AG09309 (cell line): Measurements from ENCODE around the gene CDK11B.

ENCODE experiments used
- DNase-seq: peaks from one replicate; pipeline ENCODE4 v3.0.0-alpha.2; 2010; ENCODE audit warnings: low read depth
- H3K4me3 ChIP-seq: 2 replicates; pipeline ENCODE4 v1.5.1; 2011; ENCODE audit warnings: mild to moderate bottlenecking, low read depth, low read length, moderate library complexity; ENCODE audit not compliant: control insufficient read depth
- CTCF ChIP-seq: IDR thresholded peaks from 2 replicates; pipeline ENCODE4 v1.5.1; 2011; ENCODE audit warnings: mild to moderate bottlenecking, low read depth, low read length, inconsistent platforms; ENCODE audit not compliant: insufficient read depth, control insufficient read depth; ENCODE audit errors: missing control alignments

The CDK11B gene

DNA sequence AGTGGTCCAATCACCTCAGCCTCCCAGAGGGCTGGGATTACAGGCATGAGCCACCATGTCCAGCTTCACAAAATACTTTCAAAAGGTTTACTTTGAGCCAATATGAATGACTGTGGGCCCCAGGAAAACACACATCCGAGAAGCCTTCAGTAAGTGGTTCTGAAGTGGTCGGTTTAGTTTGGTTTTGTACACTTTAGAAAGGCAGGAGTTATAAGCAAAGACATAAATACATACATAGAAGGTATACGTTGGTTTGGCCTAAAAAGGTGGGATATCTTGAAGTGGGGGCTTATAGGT, 46.8 kb downstream of the CDK11B start:
- no peak overlapping the region for H3K4me3 ChIP-seq
- no peak for TF ChIP-seq CTCF
- DNase-seq, result no peak

GRCh38 chr1:1610796-1611195, 48.0 kb downstream of the CDK11B start:
- no peak for TF ChIP-seq CTCF
- no peak overlapping the region for H3K4me3 ChIP-seq
- no peak for DNase-seq

DNA sequence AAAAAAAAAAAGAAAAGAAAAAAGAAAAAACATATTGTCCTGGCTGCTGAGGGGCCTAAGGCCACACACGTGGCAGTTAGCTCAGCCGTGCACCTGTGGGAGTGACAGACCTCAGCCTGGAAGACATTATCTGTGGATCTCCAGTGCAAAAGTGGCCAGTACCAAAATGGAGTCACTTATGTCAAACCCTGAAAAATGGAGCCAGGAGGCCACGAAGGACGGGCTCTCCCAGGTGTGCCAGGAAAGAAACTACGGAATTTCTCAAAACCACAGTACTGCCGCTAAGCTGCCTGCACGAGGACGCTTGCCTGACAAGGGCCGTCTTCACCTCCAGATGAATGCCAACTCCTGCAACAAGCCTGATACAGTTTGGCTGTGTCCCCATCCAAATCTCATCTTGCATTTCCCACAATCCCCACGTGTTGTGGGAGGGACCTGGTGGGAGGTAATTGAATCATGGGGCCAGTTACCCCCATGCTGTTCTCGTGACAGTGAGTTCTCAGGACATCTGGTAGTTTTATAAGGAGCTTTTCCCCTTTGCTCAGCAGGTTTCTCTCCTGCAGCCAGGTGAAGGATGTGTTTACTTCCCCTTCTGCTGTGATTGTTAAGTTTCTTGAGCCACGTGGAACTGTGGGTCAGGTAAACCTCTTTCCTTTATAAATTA, 48.9 kb downstream of the CDK11B start:
- H3K4me3 ChIP-seq, result no peak overlapping the region
- no peak for DNase-seq
- no peak for TF ChIP-seq CTCF

- no peak for DNase-seq
- TF ChIP-seq CTCF, result no peak
- H3K4me3 ChIP-seq, result no peak overlapping the region
Measured at GRCh38 chr1:1606232-1606631, 52.6 kb downstream of the CDK11B start.

DNA sequence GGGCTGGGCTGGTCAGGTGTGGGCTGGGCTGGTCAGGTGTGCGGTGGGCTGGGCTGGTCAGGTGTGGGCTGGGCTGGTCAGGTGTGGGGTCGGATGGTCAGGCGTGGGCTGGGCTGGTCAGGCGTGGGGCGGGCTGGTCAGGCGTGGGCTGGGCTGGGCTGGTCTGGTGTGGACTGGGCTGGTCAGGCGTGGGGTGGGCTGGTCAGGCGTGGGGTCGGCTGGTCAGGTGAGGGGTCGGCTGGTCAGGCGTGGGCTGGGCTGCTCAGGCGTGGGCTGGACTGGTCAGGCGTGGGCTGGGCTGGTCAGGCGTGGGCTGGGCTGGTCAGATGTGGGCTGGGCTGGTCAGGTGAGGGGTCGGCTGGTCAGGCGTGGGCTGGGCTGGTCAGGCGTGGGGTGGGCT, 53.1 kb downstream of the CDK11B start:
- H3K4me3 ChIP-seq, result no peak overlapping the region
- DNase-seq, result no peak
- no peak for TF ChIP-seq CTCF

- no peak overlapping the region for H3K4me3 ChIP-seq
- TF ChIP-seq CTCF, result no peak
- DNase-seq, result no peak
Measured at GRCh38 chr1:1605034-1605591, 53.7 kb downstream of the CDK11B start.

DNA sequence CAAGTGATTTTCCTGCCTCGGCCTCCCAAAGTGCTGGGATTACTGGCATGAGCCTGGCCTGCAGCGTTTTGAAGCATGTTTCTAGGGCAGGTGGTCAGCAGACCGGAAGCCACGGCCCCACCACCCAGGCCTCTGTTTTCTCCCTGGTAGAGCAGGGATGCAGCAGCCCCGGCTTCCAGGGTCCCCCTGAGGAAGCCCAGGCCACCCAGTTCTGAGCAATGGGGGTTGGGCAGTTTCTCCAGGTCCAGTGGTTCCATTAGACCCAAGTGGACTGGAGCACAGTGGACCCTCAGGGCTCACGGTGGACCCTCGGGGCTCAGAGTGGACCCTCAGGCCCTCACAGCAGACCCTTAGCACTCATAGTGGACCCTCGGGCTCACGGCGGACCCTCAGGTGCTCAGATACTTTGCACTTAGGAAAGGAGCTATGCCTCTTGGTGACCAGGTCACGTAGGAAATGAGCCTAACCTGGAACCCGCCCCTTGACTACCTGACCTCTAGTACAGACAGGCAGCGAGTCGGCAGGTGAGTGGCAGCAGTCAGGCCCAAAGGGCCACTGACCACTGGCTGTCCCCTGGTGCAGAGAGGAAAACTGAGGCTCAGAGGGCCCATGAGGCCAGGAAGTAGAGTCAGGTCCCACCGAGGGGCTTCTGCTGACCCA, 54.3 kb downstream of the CDK11B start:
- no peak for DNase-seq
- H3K4me3 ChIP-seq, result no peak overlapping the region
- TF ChIP-seq CTCF, result no peak
